Activated effector memory CD4-positive, alpha-beta T cell treated with Interleukin-2 at 50 U/mL for 16 hours (primary cell): ENCODE measurements around the gene ZSWIM1.

Source experiments
- DNase-seq: peaks from one replicate; pipeline ENCODE4 v3.0.0-alpha.2; 2020

The ZSWIM1 gene

GRCh38 chr20:45933266-45934045 lies 52.4 kb downstream of the ZSWIM1 start:
- peak; percentile 52 for DNase-seq

GRCh38 chr20:45934046-45934585 lies 53.1 kb downstream of the ZSWIM1 start:
- DNase-seq = no peak
